ENCODE data around the gene SPHK2.
"Not testable (repeated sequence)": the region's sequence is repeated elsewhere in the genome, so short reads cannot be mapped to it uniquely, and the experiment has no call there.

Gene SPHK2

GRCh38 chr19:48618916-48619691 lies at the start of gene SPHK2, which contains the start of gene RPL18:
Gene SPHK2 (plus strand): TSS chr19:48619506. CDS start chr19:48620515, 1,009 bp downstream.
Gene RPL18 (minus strand): TSS chr19:48619178. CDS start chr19:48619143, 35 bp downstream.
- DNase-seq (ENCODE audit: low read depth): peak; percentile 93

DNA sequence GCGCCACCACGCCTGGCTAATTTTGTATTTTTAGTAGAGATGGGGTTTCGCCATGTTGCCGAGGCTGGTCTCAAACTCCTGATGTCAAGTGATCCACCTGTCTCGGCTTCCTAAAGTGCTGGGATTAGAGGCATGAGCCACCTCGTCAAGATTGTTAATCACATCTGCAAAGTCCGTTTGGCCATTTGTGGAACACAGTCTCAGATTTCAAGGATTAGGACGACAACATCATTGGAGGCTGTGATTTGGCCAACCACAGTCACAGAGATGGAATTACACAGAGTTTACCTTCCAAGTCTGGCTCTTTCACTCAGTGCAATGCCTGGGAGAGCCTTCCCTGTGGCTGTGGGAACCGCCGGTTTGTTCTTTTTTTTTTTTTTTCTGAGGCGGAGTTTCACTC lies 49.5 kb upstream of the SPHK2 start:
- no peak for DNase-seq (ENCODE audit: low read depth)

DNA sequence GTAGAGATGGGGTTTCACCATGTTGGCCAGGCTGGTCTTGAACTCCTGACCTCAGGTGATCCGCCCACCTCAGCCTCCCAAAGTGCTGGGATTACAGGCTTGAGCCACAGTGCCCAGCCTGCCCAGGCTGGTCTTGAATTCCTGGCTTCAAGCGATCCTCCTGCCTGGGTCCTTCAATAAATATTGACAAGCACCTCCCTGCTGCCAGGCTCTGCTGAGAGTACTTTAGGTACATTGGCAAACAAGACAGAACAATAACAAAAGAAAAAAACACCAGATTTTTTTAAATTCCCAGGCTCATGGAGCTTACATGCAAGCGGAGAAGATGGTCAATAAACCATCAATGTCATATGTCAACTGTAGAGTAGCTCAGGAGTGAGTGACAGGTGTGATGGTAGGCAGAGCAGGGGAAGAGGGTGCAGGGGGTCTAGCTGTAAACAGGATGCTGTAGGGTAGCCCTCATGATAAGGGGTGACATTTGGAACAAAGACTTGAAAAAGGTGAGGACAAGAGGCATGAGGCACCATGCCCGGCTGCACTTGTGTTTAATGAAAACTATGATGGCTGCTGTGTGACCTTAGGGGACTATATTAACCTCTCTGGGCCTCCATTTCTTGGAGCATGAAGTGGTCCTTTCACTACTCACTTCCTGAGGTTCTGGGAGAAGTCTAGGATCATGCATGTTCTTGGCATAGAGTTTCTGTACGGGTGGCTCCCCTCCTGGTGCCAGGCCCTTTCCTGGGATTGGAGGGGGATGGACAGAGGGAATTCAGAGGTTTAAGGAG lies 47.7 kb upstream of the SPHK2 start:
- DNase-seq (ENCODE audit: low read depth): no peak

- DNase-seq (ENCODE audit: low read depth): no peak
These were observed 46.2 kb upstream of the SPHK2 start for GRCh38 chr19:48573163-48573505.

GRCh38 chr19:48575931-48576622 lies 43.2 kb upstream of the SPHK2 start:
- no peak for DNase-seq (ENCODE audit: low read depth)

DNA sequence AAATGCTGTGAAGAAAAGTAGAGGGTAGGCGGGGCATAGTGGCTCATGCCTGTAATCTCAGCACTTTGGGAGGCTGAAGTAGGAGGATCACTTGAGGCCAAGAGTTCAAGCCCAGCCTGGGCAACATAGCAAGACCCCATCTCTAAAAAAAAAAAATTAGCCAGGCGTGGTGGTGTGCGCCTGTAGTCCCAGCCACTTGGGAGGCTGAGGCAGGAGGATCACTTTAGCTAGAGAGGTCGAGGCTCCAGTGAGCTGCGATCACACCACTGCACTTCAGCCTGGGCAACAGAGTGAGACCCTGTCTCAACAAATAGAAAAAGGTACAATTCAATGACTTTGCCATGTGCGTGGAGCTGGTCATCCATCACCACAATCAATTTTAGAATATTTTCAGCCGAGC lies 41.4 kb upstream of the SPHK2 start:
- DNase-seq (ENCODE audit: low read depth): not testable (repeated sequence)

GRCh38 chr19:48578891-48579290 lies 40.4 kb upstream of the SPHK2 start:
- no peak for DNase-seq (ENCODE audit: low read depth)

DNA sequence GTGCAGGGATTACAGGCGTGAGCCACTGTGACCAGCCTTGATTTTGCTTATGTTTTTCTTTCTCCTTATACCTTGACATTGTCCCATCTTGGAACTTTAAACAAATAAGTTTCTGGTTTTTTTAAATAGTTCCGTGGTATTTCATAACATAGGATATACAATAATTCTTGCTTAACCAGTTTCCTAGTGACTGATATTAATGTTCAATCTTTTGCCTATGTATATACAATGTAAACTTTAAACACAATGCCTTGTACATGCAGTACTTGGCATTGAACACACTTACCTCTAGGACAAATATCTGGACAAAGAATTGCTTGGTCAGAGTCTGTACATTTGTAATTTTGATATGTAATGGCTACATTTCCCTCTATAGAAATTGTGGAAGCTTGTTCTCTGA lies 37.1 kb upstream of the SPHK2 start:
- DNase-seq (ENCODE audit: low read depth): no peak

- DNase-seq (ENCODE audit: low read depth): no peak
These were observed 31.9 kb upstream of the SPHK2 start for GRCh38 chr19:48587387-48587786.

DNA sequence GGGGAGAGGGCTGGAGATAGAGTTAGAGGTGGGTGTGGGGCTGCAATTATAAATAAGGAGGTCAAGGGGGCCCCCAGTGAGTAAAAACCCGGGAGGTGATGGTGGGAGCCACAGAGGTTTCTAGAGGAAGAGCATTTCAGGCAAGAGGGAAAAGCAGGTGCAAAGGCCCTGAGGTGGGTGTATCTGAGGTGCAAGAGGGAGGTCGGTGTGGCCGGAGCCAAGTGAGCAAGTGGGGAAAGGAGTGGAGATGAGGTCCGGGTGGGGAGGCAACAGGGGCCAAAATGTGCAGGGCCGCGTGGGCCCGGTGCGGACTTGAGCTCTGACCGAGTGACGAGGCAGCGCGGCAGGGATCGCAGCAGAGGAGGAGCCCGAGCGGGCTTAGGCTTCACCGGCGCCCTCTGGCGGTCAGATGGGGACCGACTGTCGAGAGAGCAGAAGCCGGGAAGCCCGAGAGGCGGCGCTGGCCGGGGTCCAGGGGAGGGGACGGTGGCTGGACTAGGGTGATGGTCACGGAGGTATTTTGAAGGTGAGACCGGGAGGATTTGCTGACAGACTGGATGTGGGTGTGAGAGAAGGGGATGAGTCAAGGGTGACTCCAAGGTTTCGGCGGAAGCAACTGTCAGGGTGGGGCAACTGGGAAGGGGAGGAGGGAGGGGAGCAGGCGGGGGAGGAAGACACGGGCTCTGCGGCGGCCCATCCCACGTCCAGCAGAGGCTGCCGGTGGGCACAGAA lies 30.5 kb upstream of the SPHK2 start:
- DNase-seq (ENCODE audit: low read depth): peak; percentile 77

DNA sequence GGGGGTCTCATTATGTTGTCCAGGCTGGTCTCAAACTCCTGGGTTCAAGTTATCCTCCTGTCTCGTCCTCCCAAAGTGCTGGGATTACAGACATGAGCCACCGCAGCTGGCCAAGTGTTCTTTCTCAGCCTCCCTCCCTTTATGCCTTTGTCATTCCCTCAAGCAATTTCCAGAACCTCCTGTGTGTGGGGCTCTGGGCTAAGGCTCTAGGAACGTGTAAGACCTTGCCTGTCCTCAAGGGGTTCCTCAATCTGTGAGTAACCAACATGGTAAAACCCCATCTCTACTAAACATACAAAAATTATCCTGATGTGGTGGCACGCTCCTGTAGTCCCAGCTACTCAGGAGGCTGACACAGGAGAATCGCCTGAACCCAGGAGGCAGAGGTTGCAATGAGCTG lies 28.3 kb upstream of the SPHK2 start:
- DNase-seq (ENCODE audit: low read depth): no peak

- DNase-seq (ENCODE audit: low read depth): no peak
These were observed 24.1 kb upstream of the SPHK2 start for GRCh38 chr19:48595171-48595570.

- DNase-seq (ENCODE audit: low read depth): no peak
These were observed 23.5 kb upstream of the SPHK2 start for GRCh38 chr19:48595833-48596232.

DNA sequence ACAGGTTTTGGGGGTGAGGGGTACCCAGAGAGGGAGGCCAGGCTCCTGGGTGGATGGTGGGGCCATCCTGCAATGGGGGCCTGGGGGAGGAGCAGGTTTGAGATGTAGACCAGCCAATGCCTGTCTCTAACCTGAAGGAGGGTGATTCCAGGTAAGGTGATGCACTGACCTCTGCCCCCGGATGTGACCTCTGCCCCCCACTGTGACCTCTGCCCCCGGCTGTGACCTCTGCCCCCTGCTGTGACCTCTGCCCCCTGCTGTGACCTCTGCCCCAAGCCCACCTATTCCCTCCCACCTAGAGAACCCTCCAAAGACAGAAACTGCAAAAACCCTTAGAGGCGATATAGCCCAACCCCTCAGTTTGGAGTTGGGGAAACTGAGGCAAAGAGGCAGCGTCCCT lies 23.1 kb upstream of the SPHK2 start:
- DNase-seq (ENCODE audit: low read depth): no peak

DNA sequence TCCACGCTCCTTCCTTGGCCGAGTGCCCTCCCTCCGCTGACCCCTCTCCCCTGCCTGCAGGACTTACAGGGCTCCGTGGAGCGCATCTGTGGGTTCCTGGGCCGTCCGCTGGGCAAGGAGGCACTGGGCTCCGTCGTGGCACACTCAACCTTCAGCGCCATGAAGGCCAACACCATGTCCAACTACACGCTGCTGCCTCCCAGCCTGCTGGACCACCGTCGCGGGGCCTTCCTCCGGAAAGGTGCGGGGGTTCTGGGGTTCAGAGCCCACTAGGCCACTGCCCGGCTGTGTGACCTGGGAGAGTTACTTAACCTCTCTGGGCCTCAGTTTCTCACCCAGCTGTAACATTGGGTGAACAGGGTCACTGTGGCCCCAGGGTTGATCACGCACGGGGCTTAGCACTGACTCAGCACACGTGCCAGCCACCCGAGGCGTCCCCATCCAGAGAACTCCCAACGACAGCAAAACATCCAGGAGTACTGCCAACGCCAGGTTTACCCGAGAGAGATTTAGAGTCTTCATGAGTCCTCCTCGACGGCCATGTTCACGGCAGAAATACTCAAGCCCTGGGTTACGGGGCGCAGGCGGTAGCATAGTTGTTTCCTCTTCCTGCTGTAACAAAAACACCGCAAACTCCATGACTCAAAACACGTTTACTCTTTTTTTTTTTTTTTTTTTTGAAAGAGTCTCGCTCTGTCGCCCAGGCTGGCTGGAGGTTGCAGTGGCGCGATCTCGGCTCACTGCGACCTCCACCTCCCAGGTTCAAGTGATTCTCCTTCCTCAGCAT lies 22.4 kb upstream of the SPHK2 start:
- DNase-seq (ENCODE audit: low read depth): no peak

GRCh38 chr19:48598996-48599700 lies 20.2 kb upstream of the SPHK2 start:
- DNase-seq (ENCODE audit: low read depth): no peak

- DNase-seq (ENCODE audit: low read depth): no peak
These were observed 18.5 kb upstream of the SPHK2 start for GRCh38 chr19:48600679-48601417.

GRCh38 chr19:48603001-48603400 lies 16.3 kb upstream of the SPHK2 start:
- DNase-seq (ENCODE audit: low read depth): no peak

DNA sequence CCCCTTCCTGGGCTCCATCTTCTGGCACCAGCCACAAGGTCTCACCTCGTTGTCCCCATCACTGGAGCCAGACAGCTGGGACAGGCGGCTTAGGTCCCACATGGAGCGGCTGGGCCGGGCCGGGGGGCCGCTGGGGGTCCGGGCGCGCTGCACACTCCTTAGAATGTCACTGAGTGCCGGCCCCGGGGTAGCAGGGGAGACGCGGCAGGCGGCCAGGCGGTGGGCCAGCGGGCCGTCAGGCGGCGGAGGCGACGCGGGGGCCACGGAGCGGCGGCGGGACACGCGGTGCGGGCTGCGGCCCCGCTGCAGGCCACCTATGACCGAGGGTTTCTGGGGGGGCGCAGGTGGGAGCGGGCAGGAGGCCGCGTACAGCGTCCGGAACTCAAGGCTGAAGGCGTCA lies 15.9 kb upstream of the SPHK2 start:
- no peak for DNase-seq (ENCODE audit: low read depth)

DNA sequence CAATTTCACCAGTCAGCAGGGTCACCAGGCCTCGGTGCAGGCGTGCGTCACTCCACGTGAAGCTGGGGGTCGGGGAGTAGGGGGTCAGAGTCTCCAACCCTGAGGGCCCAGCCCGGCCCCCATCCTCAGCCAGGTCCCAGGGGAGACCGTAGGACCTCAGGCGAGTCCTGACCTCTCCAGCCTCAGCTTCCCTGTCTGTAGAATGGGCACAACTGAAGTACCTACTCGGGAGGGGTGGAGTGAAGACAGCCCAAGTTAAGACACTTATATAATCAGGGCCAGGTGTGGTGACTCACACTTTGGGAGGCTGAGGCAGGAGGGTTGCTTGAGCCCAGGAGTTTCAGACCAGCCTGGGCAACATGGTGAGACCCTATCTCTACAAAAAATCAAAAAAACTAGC lies 15.5 kb upstream of the SPHK2 start:
- DNase-seq (ENCODE audit: low read depth): no peak

All from activated T-helper 9 cell treated with anti-CD3 and anti-CD28 coated beads, Interleukin-2, amount 50 U/mL, for 16 hours (primary cell).